Amygdala (tissue), 56 donors: Measurements from ENCODE around the gene GLS.
"Not testable (repeated sequence)": the region's sequence is repeated elsewhere in the genome, so short reads cannot be mapped to it uniquely, and the experiment has no call there.

Experiments
- DNase-seq, 56 donors: peaks; one replicate each; lab custom pipeline; 2025; lab: John Stamatoyannopoulos, UW

The GLS gene

DNA sequence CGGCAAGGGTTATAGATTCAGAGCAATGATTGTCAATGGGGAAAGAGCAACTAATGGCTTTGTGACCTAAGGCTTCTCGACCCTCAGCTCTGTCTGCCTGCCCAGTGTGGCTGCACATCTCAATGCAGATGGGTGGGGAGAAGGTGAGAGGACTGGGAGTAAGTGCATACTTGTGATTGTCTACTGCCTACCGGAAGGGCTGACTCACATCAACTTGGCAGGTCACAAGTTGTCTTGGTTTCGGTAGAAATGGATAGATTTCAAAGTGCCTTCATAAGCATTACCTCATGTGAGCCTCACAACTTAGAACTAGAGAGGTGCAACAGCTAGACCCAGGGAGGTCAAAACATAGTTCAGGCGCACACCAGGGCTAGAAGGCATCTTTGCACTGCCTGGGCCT is 104.0 kb downstream of the GLS start:
- no peak for DNase-seq

DNA sequence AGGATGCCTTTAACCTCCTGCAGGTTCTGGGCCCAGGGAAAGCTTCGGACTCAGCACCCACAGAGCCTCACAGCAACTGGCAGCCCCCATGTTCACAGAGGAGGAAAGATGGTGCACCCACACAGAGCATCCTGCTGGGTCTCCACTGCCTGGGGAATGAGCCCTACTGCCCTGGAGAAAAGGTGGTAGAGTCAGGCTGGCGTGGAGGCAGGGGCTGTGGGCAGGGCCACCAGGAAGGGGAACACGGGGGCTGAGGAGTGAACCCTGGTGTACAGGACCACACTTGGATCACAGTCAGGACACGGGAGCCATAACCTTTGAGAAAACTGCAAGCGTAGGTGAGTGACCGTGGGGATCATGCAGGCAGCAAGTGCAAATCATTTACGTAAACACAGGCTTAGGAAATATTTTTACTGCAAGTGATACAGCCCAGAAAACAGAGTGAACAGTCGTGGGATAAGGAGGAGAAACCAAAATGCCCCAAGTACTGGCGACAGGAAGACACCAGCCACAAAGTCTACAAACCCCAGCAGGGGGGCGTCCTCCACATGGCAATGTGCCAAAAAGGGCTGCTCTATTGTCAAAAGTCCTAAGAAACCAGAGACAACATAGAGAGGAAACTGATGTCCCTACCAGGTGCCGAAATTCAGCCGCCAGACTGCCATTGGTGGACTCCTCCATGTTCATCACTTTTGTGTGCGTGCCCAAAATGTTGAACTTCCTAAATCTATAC is 105.8 kb downstream of the GLS start:
- DNase-seq = no peak

GRCh38 chr2:190987116-190987515 is 106.5 kb downstream of the GLS start:
- no peak for DNase-seq

DNA sequence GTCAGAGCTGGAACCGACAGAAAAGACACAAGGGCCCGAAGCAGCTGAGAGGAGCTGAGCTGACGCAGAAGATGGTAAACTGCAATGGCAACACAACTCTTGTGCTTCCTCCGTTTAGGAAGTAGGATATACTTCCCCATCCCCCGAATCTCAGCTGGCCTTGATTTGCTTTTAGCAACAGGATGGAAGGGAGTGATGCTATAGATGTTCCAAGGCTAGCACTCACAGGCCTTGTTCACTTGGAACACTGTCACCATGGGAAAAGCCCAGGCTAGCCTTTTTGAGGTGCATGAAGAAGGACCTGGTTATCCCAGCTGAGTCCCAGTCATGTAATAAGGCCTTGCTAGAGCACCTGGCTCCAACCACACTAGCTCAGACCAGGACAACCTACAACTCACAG is 107.3 kb downstream of the GLS start:
- DNase-seq = no peak

- DNase-seq = no peak
Measured at GRCh38 chr2:190988910-190989309, 108.3 kb downstream of the GLS start.

DNA sequence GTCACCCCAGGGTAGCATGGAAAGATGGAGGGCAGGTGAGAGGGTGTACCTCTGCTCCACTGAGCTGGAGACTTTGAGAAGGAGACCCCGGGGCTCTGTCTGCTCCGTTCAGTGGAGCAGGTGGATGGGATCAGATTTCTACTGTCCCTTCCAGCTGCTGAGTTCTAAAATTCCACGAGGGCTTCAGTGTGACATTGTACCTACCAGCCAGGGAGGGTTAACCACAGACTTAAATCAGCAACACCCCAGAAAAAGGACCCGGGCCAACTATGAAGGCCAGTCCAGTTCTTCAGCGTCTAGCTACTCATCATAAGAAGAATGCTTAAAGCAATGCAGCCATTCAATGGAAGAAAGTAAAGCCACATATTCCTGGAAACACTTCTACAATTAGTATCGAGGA is 109.5 kb downstream of the GLS start:
- DNase-seq = no peak

DNA sequence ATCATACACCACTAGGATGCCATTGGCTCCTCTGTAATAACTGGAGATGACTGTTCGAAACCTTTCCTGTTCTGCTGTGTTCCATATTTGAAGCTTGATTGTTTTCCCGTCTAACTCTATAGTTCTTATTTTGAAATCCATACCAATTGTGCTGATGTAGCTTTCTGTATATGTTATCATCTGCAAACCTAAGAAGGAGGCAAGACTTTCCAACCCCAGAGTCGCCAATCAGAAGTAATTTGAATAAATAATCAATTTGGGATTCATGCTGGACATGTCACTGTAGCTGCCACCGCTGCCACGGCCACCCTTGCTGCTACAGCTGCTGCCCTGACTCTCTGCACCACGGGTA is 112.6 kb downstream of the GLS start:
- DNase-seq = no peak

GRCh38 chr2:190994148-190994547 is 113.5 kb downstream of the GLS start:
- no peak for DNase-seq

DNA sequence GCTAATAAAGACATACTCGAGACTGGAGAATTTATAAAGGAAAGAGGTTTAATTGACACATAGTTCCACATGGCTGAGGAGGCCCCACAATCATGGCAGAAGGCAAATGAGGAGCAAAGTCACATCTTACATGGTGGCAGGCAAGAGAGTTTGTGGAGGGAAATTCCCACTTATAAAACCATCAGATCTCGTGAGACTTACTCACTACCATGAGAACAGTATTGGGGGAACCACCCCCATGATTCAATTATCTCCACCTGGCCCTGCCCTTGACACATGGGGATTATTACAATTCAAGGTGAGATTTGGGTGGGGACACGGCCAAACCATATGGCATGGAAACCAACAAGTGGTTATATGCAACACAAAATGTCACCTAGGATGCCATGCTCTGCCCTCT is 114.7 kb downstream of the GLS start:
- DNase-seq = not testable (repeated sequence)

GRCh38 chr2:190996338-190996946 is 115.8 kb downstream of the GLS start:
- peak in 1 of 56 donors; percentile 19 for DNase-seq

GRCh38 chr2:190996947-190997346 is 116.3 kb downstream of the GLS start:
- no peak for DNase-seq

- no peak for DNase-seq
Measured at GRCh38 chr2:190997526-190998113, 117.0 kb downstream of the GLS start.

DNA sequence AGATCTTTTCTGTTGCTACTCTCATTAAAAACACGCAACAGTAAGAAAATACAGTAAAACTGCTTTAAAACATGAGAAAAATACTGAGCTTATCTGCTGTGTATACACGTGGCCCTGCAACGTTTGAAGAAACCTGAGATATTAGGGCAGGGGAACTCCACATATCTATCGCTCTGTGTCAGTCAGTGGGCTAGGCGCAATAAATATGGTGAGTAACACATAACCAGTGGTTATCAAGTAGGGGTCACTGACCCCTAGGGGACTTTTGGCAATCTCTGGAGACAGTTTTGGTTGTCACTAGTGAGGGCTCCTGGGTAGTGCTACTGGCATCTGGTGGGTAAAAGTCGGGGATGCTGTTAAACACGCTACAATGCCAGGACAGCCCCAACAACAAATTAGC is 118.4 kb downstream of the GLS start:
- no peak for DNase-seq

DNA sequence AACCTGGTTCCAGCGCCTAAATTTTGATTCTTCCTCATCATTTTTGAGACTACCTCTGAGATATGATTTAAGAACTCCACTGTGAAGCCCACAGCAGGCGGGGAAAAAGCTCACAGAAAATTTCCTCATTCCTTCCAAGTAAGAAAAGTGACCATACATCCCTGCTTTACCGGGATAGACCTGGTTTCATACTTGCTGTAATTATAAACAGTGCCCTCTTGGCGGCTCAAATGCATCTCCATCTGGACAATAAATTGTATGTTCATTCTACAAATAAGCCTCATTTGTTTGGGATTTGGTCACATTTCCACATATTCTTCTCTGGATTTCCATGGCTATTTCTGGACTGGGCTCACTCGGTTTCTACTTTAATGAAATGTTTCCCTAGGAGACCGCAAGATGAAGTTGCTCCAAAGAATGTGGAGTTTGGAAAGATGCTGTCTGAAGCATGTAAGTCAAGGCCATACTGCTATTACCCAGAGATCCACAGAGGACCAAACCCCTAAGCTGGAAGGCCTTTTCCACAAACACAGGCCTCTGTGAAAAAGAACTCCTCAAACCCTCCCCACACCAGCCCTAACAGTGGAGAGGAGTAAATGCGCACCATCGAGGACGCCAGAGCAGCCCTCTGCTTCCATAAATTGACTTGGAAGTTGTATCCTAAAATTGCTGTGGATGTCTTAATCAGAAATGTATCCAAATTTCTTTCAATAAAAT is 119.5 kb downstream of the GLS start:
- DNase-seq = no peak

DNA sequence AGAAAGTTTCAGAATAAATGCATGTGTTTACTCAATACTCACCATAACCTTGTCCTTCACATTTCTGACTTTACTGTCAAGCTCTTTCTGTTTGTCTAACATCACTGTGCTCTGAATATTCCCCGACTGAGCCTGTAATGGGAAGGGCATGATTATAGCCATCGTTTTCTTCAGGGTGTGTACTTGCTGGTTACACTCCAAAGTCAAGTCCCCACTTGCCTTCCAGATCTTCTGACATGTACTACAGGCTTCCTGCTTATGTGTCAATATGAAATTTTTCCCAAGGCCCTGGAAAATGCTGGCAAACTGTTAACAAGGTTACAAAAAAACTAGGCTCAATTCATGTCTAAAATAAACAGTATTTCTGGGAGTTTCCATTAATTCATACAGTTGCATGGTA is 120.4 kb downstream of the GLS start:
- DNase-seq = no peak

DNA sequence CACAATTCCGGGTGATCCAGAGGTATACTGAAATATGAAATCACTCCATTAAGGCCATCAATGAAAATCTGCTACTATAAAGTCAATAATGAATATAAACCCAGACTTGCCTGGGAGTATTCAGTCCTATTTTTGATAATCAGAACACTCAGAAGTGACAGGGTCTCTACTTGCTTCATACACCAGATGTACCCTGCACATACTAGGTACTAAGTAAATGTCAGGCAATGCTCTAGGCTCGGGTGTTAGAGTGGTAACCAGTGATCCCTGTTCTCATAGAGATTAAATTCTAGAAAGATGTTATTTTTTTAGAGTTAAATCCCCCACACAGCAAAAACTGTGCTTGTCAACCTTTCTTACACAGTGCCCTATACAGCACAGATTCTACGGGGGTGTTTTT is 121.0 kb downstream of the GLS start:
- no peak for DNase-seq

- no peak for DNase-seq
Measured at GRCh38 chr2:191003405-191004309, 123.0 kb downstream of the GLS start.

DNA sequence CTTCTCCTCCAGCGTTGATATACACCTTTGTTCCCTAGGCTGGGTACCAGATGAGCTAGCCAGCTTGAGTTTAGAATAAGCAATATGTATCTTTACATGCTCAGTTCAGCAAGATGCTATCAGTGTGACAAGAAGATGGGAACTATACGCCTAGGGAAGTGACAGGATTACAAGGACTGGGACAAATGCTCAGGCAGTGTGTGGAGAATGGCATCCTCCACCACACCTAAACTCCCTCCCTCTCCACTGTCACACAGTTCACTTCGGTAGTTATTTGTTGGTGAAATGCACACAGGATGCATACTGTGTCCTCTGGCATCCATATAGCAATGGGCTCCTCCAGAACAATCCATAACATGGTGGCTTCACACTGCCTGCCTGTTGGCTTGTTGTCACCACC is 125.7 kb downstream of the GLS start:
- DNase-seq = no peak

- DNase-seq = no peak
Measured at GRCh38 chr2:191006997-191007783, 126.6 kb downstream of the GLS start.

DNA sequence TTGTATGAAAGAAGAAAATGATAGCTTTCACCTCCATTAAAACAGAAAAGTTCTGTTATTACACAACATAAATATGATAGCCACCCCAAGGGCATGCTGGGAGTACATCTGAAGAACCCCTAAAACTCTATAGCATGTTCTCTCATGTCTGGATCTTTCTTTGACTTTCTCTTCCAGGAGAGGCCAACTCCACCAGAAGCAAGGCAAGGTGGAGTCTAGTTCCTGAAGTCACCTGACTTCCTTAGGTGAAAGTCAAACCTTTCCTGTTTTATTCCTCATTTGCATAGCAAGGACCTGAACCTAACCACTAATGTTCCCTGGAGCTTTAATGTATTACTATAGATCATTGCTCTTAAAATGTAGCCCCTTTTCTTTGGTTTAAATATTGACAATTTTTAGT is 127.7 kb downstream of the GLS start:
- no peak for DNase-seq
